ENCODE results near the gene ID4. TPM values are rescaled to one million over a fixed set of nuclear protein-coding genes. Genes with fewer than 3 reads are reported as not detected.

Gene ID4
- total and polyA plus RNA-seq, 2 donors (not counting 3 experiments of a cell fraction or from before 2014, with no cell fraction given): not detected

- ChIA-PET POLR2A (no interaction called here), CTCF (no interaction called here)
- no peak overlapping the region for H3K9ac ChIP-seq (replicated peaks; ENCODE audit: extremely low read depth, insufficient read depth, low read length)
- BruUV-seq (replicated peaks): no TSS peak
- H3K4me3 ChIP-seq (replicated peaks in 1 of 3; ENCODE audit: insufficient read depth in 1 of 3, low read depth in 1 of 3, low read length in 3 of 3): no peak overlapping the region
- TF ChIP-seq POLR2A (IDR thresholded peaks at IDR 0.05; ENCODE audit: low read depth, low read length) (no peak), POLR2AphosphoS5 (IDR thresholded peaks at IDR 0.05; ENCODE audit: insufficient read depth, low read depth, low read length) (no peak), MYC (IDR thresholded peaks at IDR 0.05; ENCODE audit: low read depth, low read length) (no peak), EZH2 (IDR thresholded peaks at IDR 0.05; ENCODE audit: borderline replicate concordance, low read depth, low read length, severe bottlenecking) (no peak), JUN (IDR thresholded peaks at IDR 0.05; ENCODE audit: borderline replicate concordance, insufficient read depth, insufficient read length, low read depth) (no peak), GATA2 (IDR thresholded peaks at IDR 0.05; ENCODE audit: insufficient read depth, insufficient read length, low read depth, low read length) (no peak), FOS (IDR thresholded peaks at IDR 0.05; ENCODE audit: borderline replicate concordance, insufficient read depth, low read length) (no peak)
- TF ChIP-seq, protein P1, sequence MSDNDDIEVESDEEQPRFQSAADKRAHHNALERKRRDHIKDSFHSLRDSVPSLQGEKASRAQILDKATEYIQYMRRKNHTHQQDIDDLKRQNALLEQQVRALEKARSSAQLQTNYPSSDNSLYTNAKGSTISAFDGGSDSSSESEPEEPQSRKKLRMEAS (IDR thresholded peaks at IDR 0.05; ENCODE audit: insufficient read depth, insufficient read length): no peak
- TF ChIP-seq, protein P2, sequence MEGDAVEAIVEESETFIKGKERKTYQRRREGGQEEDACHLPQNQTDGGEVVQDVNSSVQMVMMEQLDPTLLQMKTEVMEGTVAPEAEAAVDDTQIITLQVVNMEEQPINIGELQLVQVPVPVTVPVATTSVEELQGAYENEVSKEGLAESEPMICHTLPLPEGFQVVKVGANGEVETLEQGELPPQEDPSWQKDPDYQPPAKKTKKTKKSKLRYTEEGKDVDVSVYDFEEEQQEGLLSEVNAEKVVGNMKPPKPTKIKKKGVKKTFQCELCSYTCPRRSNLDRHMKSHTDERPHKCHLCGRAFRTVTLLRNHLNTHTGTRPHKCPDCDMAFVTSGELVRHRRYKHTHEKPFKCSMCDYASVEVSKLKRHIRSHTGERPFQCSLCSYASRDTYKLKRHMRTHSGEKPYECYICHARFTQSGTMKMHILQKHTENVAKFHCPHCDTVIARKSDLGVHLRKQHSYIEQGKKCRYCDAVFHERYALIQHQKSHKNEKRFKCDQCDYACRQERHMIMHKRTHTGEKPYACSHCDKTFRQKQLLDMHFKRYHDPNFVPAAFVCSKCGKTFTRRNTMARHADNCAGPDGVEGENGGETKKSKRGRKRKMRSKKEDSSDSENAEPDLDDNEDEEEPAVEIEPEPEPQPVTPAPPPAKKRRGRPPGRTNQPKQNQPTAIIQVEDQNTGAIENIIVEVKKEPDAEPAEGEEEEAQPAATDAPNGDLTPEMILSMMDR (IDR thresholded peaks at IDR 0.05; ENCODE audit: extremely low read depth in 1 of 2, insufficient read depth in 1 of 2, low read depth in 1 of 2, low read length in 2 of 2): no peak
- FAIRE-seq (no peak), DNase-seq (ENCODE audit: low read depth, low spot score) (no peak)
- no peaks in the 10 kb centered on the region for H3K4me1 ChIP-seq (ENCODE audit: control insufficient read depth, extremely low read depth, insufficient read depth, low read length)
- no peaks in the 10 kb centered on the region for H3K27me3 ChIP-seq (ENCODE audit: control insufficient read depth in 2 of 2, insufficient read depth in 2 of 2, low read length in 2 of 2)
- H3K27ac ChIP-seq (ENCODE audit: insufficient read depth, low read depth, low read length): no peak overlapping the region
- no peaks in the 10 kb centered on the region for H3K79me2 ChIP-seq (ENCODE audit: control insufficient read depth, insufficient read depth, low read length)
- no peak overlapping the region for H2AFZ ChIP-seq (ENCODE audit: low read depth, low read length)
- H4K20me1 ChIP-seq (replicated peaks; ENCODE audit: control insufficient read depth, extremely low read depth, insufficient read depth, low read length): no peaks in the 10 kb centered on the region
- no peaks in the 10 kb centered on the region for H3K9me1 ChIP-seq (replicated peaks; ENCODE audit: control insufficient read depth, extremely low read depth, insufficient read depth, low read length)
- H3K9me3 ChIP-seq (replicated peaks; ENCODE audit: control insufficient read depth, insufficient read depth, low read length): no peaks in the 10 kb centered on the region
- intact Hi-C loops (cut with micrococcal nuclease): no loop called here
- no peaks in the 10 kb centered on the region for H3K36me3 ChIP-seq (ENCODE audit: control insufficient read depth in 2 of 2, extremely low read depth in 1 of 2, insufficient read depth in 2 of 2, low read length in 2 of 2)
- H3K4me2 ChIP-seq (ENCODE audit: insufficient read depth, low read length): no peak overlapping the region
- dilution Hi-C loops (cut with MboI; ENCODE audit: extremely low pct_ligation_motif_present, low sequenced_read_pairs): no loop called here
Measured at GRCh38 chr6:19857703-19858102, 20.5 kb downstream of the ID4 start.

Measured in endothelial cell of umbilical vein (primary cell).